Activated gamma-delta T cell (primary cell): ENCODE measurements around the gene DUSP22.

ENCODE experiments used
- DNase-seq: peaks from one replicate; lab custom pipeline; 2025; lab: John Stamatoyannopoulos, UW

DUSP22 gene

DNA sequence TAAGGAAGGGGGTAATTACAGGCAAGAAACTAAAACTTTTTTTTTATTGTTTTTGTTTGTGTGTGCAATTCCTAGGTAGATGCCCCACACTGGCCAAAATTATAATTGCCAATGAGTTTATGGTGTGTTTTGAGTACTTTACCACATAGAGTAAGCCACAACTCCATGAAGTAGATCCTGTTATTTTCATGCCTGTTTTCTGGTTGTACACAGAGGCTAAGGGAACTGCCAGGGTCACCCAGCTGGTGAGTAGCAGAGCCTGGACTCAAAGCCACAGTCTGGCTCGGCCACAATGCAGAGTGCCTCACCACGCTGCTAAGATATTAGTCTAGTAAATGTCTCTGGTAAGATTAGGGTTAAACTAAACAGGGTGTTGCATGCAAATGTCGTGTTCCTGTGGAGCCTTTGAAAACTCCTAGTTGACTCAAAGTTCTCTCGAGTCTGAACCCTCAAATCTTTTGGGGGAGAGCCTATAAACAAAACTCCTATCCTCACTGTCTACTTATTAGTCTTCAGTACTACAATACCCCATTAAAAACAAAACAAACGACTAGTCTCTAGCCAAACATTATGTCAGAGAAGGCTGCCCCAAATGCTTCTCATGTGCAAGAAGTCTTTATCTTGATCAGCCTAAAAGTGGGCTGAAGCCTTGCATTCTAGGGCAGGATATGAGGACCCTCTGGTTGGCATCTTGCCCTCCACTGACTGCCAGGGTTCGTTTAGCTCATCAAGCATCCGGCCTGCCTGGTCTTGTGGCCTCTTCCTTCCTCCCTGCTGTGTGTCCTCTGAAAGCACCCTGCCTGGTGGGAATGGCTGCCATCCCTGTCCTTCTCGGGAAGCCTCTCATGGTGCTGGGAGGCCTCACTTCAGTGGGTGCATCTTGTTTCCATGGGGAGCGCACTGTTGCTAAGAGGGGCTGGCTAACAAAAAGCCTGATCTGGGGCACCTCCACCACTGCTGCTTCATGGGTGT lies 4.2 kb downstream of the DUSP22 start:
- DNase-seq = no peak

DNA sequence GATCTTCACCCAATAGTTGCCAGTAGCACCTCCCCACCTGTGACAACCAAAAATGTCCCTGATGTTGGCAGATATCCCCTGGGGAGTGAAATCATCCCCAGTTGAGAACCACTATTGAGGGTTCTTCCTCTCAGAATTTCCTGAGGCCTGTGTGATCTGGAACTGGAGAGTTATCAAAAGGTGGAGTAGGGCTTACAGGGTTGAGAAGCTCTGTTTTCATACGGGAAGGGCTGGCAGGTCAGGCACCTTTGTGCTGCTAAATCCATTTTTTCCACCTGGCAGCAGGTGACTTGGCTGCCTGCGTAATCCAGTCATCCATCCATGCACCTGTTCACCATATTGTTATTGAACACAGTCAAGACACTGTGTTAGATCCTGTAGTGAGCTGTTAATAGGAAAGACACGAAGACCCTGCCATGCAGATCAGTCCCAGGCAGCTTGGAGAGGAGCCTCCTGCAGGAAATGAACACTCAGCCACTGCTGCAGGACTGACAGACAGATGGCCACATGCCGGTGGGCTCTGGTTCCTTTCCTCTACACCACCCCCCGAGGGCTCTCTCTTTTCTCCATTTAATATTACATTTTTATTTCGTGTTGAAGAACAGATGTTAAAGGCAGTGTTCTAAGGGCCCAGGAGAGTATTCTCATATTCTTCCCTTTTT lies 5.4 kb downstream of the DUSP22 start:
- DNase-seq = no peak

DNA sequence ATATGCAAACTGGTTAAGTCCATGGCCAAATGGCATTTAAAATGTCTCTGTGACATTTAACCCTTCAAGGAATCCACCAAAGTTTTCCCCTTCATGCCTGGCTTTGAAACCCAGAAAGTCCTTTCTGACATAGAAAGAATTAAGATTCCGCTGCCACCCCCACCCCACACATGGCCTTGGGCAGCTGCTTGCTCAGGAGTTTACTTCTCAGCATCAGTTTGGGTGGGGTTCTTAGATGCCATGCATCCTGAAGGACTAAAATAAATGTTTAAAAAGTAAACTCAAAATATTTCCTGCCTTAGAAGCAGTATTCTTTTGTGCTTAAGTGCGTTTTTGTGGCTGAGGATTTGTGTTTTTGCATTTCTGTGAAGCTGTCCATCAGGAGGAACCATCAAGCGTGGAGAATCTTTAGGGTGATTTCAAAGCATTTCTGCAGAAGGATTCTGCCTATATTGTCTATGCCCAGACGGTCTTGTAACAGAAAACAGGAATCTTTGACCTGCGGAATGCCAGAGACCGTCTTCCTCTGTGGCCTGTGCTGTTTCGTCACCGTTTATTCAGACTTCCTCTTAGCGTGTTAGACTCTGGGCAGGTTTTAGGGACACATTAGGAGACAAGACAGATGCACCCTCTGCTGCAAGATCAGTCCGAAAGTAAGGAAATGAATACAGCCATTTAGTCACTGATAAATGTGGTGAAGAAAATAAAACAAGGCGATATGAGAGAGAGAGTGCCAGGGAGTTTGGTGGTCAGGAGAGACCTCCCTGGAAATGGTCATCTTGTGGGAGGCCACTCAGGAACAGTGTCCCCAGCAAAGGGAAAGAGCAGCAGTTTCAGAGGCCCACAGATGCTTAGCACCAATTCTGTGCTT lies 6.2 kb downstream of the DUSP22 start:
- DNase-seq = no peak

DNA sequence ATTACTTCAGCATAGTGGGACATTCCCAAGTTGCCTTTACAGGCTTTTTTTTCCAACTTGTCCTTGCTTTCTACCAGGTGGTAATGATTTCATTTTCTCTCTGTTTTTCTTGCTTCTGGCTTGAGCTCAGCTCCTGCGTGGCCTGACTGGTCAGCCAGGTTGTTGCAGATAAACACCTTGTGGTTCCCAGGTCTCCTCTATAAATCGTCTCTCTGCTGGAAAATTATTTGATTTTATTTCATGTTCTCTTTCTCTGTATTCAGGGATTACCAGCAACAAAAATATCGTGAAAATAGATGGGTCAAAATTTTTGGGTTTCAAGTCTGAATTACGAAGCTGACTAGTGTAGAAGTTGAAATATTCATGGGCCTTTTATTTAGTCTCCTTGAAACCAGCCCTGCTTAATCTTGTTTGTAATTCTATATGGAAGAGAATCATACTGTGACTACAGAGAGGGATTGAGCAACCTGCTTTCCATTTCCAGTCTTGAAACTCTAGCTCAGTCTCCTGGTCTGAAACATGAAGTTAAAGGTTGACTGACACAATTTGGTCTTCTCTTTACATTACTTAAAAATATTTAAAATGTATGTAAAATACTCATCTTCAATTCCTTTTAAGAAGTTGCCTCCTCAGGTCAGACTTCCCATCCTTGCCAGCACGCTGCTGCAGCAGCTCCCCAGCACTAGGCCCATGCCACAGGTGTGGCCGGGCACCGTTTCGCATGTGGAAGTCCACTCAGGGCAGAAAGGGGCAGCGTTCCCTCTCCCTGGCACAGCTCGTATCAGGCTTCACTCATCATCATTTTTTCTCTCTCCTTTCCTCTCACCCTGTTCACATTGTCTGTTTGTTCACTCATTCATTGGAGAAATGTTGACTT lies 7.1 kb downstream of the DUSP22 start:
- no peak for DNase-seq

DNA sequence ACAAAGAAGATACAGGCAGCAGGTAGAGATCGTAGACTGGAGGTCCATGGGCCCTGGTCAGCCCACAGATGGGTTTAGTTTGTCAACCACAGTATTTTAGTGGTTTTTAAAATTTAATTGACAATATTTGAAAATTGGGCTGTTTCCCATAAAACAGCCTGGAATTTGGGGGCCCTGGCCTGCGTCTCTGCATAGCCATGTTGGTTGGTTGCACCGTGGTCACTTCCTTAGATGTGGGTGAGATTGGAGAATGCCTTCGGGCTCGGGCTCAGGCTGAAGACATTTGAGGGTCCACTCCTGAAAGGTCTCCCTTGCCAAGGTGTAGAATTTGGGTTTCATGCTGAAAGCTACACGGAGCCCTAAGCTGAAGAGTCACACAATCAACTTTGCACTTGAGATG lies 7.7 kb downstream of the DUSP22 start:
- DNase-seq = no peak

DNA sequence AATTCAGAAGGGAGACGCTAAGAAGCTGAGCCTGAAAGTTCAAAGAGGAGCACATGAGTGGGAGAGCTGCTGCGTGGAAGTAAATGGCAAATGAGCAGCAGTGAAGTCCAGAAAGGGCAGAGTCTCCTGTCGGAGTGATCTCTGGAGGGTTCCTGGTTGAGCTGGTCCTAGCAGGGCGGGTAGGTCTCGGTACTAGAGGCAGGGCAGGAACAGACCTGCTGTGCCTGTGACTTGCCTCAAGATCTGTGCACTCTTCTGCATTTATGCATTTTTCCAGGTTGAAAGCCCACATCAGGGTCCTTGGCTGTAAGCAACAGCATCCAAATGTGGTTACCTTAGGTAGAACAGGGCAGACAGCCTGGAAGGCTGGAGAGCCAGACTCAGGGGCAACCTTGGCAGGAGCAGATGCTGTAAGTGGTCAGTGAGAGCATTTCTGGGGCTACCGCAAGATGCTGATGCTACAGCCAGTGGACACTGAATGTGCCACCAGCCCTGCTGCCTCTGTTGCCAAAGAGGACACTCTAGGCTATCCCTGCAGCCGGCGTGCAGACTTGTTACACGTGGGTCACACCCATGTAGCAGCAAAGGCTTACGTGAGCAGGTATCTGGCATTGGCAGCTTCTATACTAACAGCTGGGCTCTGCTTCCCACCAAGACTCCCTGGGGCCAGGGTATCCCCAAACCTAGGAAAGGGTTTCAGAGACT lies 8.4 kb downstream of the DUSP22 start:
- DNase-seq = no peak

DNA sequence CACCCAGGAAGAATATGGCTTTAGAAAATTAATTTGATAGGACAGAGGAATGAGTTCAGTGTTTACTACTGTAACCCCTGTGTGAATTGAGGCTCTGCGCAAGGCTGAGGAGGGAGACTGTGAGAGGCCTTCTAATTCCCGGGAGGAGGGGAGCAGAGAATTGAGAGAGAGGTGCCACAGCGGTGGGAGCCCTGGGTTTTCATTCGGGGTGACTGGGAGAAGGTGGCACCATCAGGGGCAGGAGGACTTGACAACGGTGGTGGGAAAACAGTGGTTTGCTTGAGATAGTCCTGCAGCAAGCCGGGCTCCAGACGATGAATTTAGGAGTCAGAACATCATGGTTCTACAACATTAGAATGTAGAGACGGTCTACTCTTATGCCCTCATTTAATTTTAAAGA lies 9.2 kb downstream of the DUSP22 start:
- no peak for DNase-seq

DNA sequence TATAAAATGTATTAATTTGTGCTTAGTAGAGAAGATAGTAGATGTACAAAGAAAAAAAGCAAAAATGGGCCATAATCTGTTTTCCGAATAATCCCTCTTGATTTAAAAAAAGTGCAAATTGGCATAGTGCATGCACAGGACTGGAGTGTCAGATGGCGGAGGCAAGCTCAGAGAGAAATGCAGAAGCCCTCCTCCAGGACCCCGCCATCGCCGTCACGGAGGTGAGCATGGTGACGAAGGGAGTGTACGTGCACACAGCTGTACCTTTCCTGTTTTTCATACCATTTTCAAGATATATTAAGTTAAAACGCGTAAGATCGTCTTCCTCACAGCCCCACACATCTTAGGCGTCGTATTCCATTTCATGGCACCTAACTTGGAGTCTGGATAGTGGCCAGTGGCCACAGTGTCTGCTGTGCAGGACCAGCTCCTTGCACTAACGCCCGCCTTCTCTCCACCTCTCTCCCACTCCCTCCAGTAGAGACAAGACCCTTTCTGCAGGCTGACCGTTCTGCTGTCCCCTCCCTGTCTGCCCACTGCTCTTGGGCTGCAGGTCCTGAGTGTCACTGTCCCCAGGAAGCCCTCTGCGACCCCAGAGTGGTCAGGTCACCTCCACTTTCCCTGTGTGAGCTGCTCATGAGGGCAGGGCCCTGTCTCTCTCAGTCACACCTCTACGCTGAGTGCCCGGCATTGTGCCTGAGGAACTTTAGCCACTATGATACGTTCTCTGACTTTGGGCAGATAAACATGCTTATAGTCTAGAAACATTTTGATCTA lies 9.8 kb downstream of the DUSP22 start:
- DNase-seq = no peak

DNA sequence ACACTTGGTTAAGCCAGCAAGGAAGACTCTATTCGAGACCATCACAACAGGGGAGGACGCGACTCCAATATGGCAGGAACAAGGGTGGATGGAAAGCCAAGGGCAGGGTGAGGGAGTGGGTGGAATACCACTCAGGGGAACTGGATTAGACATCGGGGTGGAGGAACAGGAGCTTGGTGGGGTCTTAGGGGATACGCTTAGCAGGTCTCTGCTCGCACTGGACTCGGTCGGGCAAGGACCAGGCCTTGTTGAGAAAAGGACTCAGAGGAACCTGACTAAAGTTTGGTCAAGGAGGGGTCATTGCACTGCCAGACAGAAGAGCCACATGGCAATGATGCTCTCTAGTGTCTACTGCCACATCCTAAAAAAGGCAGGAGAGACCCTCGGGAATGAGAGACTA lies 10.5 kb downstream of the DUSP22 start:
- DNase-seq = no peak

DNA sequence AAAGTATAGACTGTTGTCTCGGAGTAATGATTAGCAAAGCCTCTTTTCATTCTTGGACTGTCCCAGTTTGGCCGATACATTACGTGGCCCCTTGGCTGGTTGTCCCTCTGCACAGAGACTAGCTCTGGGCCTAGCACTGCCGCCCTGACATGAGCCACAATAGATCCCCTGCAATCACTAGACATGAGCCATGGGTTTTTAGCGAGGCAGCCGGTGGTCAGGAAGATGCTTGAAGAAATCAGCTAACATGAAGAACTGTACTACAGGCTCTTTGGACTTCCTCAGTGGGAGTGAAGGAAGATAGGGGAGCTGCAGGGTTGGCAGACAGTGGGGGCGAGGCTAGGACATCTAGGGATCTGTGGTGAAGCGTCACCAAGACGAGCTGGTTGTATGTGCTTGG lies 11.0 kb downstream of the DUSP22 start:
- no peak for DNase-seq

DNA sequence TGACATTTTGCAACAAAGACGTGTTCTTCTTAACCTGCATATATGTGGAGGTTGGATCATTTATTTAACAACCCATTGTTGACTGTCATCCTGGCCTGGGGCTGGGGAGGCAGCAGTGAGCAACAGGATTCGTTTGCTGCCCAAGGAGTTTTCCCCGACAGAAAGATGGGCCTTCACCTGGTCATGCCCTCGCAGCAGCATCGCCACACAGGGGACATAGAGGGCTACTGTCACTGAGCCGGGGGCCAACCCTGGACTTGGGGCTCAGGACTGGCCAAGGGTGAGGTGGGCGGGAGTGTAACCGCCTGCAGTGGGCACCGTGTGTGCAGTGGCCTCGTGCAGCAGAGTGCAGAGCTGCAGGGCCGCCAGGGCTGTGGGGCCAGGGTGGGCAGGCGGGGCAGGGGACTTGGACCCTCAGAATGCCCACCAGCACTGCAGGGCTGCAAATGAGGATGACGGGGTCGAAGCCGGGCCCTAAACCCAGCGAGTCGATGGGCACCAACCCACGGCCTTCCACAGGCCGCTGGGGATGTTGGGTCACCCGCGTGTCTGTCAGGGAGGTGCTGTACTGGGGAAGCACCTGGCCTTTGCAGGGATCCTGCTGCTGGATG lies 11.8 kb downstream of the DUSP22 start:
- no peak for DNase-seq

DNA sequence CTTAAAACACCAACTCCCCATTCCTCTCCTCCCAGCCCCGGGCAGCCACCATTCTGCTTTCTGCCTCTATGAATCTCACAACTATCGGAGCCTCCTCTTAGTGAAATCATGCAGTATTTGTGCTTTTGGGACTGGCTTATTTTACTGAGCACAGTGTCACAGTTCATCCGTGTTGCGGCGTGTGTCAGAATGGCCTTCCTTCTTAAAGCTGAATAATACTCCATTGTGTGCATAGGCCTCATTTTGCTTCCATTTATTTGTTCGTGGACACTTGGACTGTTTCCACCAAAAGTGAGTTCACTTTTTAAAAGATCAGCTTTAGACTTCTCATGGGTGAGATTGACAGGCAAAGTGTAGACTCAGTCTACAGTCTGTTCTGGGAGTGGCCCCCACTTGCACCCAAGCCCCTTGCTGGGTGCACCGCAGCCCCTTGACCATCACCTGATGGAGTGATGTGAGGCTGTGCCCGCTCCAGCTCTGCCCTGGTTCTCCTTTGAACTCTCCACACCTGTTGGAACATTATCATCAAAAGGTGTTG lies 12.6 kb downstream of the DUSP22 start:
- DNase-seq = no peak

DNA sequence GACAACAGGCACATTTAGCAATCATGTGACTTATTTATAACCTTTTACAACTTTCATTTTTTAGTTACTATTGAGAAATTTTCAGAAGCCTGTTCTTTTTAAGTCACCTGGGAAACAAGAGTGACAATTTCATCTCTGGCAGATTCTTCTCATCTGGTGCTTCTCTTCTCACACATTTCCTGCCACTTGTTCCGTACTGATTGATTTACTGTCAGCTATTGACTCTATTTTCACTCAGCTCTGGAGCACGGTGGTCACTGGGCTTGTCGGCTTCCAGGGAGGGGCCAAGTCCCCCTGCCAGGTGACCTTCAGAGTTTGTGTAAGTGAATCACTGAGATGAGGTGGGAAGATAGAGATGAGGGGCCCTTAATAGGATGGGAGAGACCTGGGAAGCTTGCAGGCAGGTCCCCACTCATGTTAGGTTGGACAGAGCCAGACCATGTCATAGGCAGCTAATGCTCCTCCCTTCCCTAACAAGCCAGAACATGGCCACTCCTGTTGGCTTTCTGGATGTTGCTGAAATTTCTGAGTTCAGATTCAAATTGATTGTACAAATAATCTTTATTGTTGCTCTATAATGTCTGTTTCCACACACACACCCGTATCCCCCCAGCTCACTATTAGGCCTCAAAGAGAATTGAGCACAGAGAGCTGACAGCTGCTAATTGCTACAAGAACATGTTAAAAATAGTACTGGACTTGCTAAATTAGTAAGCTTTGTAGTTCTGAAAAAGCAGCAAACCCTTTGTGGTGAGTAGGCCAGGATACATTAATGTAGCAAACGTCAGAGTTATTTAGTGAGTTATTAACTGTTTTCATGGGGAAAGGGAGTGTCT lies 13.3 kb downstream of the DUSP22 start:
- no peak for DNase-seq

DNA sequence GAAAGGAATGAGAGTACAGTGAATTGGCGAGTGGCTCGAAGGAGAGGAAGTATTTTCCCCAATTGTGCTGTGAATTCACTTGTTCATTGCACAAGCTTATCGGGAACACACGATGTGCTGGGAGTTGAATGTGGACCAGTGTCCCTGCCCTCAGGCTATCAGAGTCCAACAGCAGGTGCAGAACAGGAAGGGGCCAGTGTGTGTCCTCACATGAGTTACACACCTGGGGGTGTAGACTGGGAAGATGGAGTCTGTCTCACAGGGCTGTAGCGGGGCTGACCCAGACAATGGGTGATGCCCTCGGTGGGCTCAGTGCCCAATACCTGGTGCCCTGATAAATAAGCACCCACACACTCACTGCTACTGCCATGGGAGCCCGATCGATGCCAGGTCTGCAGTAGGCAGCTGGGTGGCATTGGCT lies 14.4 kb downstream of the DUSP22 start:
- DNase-seq = no peak

DNA sequence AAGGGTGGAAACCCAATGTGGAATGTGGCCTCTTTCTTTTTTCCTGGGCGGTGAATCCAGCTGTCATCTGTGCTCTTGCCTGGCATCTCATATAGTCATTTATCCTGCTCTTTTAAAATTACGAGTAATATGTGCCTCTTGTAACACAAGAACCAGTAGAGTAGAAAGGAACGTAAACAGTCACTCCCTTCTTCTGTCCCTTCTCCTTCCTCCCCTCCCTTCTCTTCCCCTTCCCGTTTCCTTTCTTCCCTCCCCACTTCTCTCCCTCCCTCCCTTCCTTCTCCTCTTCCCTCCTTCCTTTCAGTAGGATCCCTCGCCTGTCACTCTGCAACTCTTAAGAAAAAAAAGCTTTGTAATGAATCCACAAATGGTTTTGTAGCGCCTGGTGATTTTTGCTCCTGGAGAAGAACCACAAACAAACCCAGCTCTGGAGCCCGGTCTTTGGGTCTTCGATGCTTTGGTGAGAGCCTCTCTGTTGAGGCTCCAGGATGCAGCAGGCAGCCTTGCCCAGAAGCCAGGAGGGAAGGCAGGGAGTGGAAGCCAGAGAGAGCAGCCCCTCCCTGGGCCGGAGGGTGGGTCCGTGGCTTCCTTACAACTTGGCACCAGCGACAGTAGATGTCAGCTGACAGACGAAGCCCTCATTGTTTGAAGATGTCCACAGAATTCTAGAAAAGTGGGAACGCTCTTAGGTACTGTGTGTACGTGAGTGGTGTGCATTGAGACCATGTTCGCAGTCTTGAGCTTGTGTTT lies 15.0 kb downstream of the DUSP22 start:
- no peak for DNase-seq

DNA sequence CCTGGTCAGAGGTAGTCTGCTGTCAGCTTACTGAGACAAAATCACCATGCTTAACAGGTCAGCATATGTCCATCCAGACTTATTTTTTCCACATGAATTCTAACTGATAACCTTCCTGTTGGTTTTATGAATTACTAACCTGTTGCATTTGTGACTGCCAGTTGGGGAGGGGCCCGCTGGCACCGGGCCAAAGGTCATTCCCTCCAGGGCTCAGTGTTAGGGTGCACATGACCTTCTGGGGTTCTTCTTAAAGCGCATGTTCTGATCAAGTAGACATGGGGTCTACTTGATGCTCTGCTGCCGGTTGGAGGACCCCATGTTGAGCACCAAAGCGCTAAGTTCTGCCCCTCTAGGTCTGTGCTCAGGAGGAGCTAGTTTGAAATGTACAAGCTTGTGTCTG lies 15.6 kb downstream of the DUSP22 start:
- DNase-seq = no peak

DNA sequence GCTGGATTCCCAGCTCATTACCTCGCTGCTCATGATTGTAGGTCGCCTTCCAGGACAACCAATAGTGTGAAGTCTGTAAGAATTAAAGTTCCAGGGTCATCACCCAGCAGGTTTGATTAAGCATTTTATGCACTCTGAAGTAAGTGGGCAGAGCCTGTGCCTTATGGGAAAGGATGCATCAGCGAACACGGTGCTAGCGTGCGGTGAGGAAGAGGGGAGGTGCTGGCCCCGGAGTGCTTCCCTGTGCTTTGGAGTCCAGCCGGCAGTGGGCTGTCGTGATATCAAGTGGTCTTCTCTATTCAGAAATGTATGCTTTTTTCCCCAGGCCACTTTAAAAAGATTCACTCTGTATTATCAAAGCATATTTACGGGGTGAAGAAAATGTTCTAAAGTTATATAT lies 16.0 kb downstream of the DUSP22 start:
- no peak for DNase-seq

DNA sequence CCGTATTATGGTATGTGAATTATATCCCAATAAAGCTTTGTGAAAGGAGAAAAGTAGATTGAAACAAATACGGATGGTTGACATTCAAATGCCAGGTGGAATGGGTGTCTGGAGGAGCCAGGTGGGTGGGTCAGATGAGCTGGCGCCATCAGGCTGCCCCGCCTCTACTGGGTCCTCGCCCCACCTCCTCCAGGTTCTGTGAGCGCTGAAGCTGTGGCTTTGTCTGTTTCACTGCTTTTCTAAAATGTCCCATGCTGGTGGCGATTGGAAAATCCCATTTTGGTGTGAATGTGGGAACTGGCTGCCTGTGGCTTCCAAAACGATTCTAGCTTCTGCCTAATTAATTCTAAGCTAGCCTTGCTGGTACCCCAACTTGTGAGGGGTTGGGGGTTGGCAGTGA lies 16.5 kb downstream of the DUSP22 start:
- DNase-seq = no peak
